ENCODE data around the gene DNMT3B. TPM values are rescaled to one million over a fixed set of nuclear protein-coding genes. Genes with fewer than 3 reads are reported as not detected.

Gene DNMT3B
- total RNA-seq, 4 donors from 2014 or later: 0.26 to 5.0 (median 1.2) TPM

- peak; percentile 52 to 70 for DNase-seq
- no peak overlapping the region for H3K4me3 ChIP-seq
- H3K36me3 ChIP-seq: no peaks in the 10 kb centered on the region
- intact Hi-C loops (cut with DNase I; ENCODE audit: low total_unique reads): no loop called here
- H3K27me3 ChIP-seq: no peaks in the 10 kb centered on the region
- TF ChIP-seq, protein P1, sequence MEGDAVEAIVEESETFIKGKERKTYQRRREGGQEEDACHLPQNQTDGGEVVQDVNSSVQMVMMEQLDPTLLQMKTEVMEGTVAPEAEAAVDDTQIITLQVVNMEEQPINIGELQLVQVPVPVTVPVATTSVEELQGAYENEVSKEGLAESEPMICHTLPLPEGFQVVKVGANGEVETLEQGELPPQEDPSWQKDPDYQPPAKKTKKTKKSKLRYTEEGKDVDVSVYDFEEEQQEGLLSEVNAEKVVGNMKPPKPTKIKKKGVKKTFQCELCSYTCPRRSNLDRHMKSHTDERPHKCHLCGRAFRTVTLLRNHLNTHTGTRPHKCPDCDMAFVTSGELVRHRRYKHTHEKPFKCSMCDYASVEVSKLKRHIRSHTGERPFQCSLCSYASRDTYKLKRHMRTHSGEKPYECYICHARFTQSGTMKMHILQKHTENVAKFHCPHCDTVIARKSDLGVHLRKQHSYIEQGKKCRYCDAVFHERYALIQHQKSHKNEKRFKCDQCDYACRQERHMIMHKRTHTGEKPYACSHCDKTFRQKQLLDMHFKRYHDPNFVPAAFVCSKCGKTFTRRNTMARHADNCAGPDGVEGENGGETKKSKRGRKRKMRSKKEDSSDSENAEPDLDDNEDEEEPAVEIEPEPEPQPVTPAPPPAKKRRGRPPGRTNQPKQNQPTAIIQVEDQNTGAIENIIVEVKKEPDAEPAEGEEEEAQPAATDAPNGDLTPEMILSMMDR (IDR thresholded peaks at IDR 0.05): peak; percentile 84 to 96 (median 90)
- TF ChIP-seq POLR2A (IDR thresholded peaks at IDR 0.05): no peak
- no peaks in the 10 kb centered on the region for H3K4me1 ChIP-seq
- H3K9me3 ChIP-seq: no peaks in the 10 kb centered on the region
- H3K27ac ChIP-seq: no peak overlapping the region
Measured at GRCh38 chr20:32789896-32790750, 27.9 kb downstream of the DNMT3B start.

DNA sequence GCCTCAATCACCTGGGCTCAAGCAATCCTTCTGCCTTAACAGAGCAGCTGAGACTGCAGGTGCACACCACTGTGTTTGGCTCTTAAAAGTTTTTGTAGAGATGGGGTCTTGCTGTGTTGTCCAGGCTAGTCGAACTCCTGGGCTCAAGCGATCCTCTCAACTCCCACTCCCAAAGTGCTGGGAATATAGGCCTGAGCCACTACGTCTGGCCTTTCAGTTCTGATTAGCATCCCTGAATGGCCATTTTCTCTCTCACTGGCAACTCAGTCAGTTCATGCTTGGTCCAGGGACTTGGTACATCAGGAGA lies 28.5 kb downstream of the DNMT3B start:
- Histone ChIP-seq H3K27ac (no peak overlapping the region), H3K36me3 (no peaks in the 10 kb centered on the region), H3K27me3 (no peaks in the 10 kb centered on the region), H3K9me3 (no peaks in the 10 kb centered on the region), H3K4me1 (no peaks in the 10 kb centered on the region), H3K4me3 (no peak overlapping the region)
- no peak for DNase-seq
- TF ChIP-seq POLR2A (IDR thresholded peaks at IDR 0.05): no peak
- TF ChIP-seq, protein P1 (IDR thresholded peaks at IDR 0.05): no peak
- intact Hi-C loops (cut with DNase I; ENCODE audit: low total_unique reads): no loop called here

DNA sequence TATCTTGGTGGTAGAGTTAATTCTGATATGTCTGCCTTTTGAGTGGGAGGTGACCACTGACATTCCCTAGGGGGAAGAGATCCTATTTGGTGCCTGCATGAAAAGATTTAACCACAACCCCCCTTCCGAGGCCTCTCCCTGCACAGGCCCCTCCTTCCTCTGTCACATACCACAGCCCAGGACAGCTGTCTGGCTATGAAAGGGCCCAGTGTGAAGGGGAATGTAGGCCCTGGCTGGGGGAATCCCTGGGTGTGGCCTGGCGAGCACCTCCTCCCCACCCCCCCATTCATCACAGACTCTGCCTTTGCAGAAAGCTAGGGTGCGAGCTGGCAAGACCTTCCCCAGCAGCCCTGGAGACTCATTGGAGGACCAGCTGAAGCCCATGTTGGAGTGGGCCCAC lies 30.1 kb downstream of the DNMT3B start:
- TF ChIP-seq, protein P1 (IDR thresholded peaks at IDR 0.05): no peak
- DNase-seq: no peak
- Histone ChIP-seq H3K27me3 (no peaks in the 10 kb centered on the region), H3K4me3 (no peak overlapping the region), H3K9me3 (no peaks in the 10 kb centered on the region), H3K4me1 (no peaks in the 10 kb centered on the region), H3K36me3 (no peaks in the 10 kb centered on the region), H3K27ac (no peak overlapping the region)
- intact Hi-C loops (cut with DNase I; ENCODE audit: low total_unique reads): no loop called here

DNA sequence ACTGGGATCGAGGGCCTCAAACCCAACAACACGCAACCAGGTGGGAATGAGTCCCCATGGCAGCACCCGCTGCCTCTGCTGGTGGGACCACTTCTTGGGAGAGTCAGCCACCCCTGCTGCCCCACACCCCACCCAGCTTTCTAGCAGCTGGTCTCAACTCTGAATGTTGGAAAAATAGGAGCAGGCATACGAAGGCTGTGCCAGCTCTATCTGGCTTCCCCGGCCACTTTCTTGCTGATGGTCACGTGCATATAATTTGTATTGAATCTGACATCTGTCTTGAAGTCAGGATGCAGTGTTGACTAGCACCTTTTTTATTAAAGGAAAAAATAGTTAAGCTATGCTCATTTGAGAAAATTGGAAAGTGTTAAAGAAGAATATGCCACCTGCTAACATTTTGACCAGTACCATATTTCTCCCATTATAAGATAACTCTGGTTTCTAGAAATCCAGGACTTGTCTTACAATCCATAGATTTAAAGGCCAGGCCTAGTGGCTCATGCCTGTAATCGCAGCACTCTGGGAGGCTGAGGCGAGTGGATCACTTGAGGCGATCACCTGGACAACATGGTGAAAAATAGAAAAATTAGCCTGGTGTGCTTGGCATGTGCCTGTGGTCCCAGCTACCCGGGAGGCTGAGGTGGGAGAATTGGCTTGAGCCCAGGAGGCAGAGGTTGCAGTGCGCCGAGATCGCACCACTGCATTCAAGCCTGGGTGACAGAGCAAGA lies 30.7 kb downstream of the DNMT3B start:
- TF ChIP-seq POLR2A (IDR thresholded peaks at IDR 0.05): no peak
- TF ChIP-seq, protein P1 (IDR thresholded peaks at IDR 0.05): no peak
- Histone ChIP-seq H3K9me3 (no peaks in the 10 kb centered on the region), H3K4me1 (no peaks in the 10 kb centered on the region), H3K27me3 (no peaks in the 10 kb centered on the region), H3K4me3 (no peak overlapping the region), H3K27ac (no peak overlapping the region), H3K36me3 (no peaks in the 10 kb centered on the region)
- no peak for DNase-seq
- intact Hi-C loops (cut with DNase I; ENCODE audit: low total_unique reads): no loop called here

- no peak for DNase-seq
- TF ChIP-seq, protein P1 (IDR thresholded peaks at IDR 0.05): no peak
- TF ChIP-seq POLR2A (IDR thresholded peaks at IDR 0.05): no peak
Measured at GRCh38 chr20:32796383-32796948, 34.3 kb downstream of the DNMT3B start.

More at GRCh38 chr20:32796383-32796948, 34.3 kb downstream of the DNMT3B start:
- intact Hi-C loops (cut with DNase I; ENCODE audit: low total_unique reads): no loop called here
- Histone ChIP-seq H3K9me3 (no peaks in the 10 kb centered on the region), H3K27ac (no peak overlapping the region), H3K27me3 (no peaks in the 10 kb centered on the region), H3K4me3 (no peak overlapping the region), H3K4me1 (no peaks in the 10 kb centered on the region), H3K36me3 (no peaks in the 10 kb centered on the region)

Data from uterus (tissue), 4 donors.